Memory B cell (primary cell): ENCODE results near the gene DKC1.
"Not testable (repeated sequence)": the region's sequence is repeated elsewhere in the genome, so short reads cannot be mapped to it uniquely, and the experiment has no call there.

ENCODE experiments used
- ATAC-seq: fragments of 150-1000 bp; cut with Tn5 transposase; 2 replicates; pipeline ENCODE4 v1.10.0; 2021; ENCODE audit warnings: low read depth, mild to moderate bottlenecking, moderate library complexity
- DNase-seq, 2 donors: peaks; one replicate each; pipeline ENCODE4 v3.0.0; 2022; ENCODE audit warnings: low spot score in 2 of 2
- H3K27ac Mint-ChIP-seq: one replicate; pipeline ENCODE4 v1.8.0; 2022; ENCODE audit warnings: mild to moderate bottlenecking, moderate library complexity, mixed read lengths
- H3K27me3 Mint-ChIP-seq: one replicate; pipeline ENCODE4 v1.8.0; 2022; ENCODE audit warnings: mixed read lengths
- H3K36me3 Mint-ChIP-seq: one replicate; pipeline ENCODE4 v1.8.0; 2022; ENCODE audit warnings: mild to moderate bottlenecking, mixed read lengths
- H3K4me1 Mint-ChIP-seq: one replicate; pipeline ENCODE4 v1.8.0; 2022; ENCODE audit warnings: mixed read lengths
- H3K4me3 Mint-ChIP-seq: one replicate; pipeline ENCODE4 v1.8.0; 2022; ENCODE audit warnings: mild to moderate bottlenecking, moderate library complexity, mixed read lengths
- H3K9me3 Mint-ChIP-seq: one replicate; pipeline ENCODE4 v1.8.0; 2022; ENCODE audit warnings: mixed read lengths

DKC1 gene

GRCh38 chrX:154812341-154813101, 49.9 kb downstream of the DKC1 start:
- Mint-ChIP-seq H3K27me3 (no peaks in the 10 kb centered on the region), H3K36me3 (no peaks in the 10 kb centered on the region), H3K27ac (no peak overlapping the region), H3K4me1 (no peaks in the 10 kb centered on the region), H3K4me3 (no peak overlapping the region), H3K9me3 (no peaks in the 10 kb centered on the region)
- ATAC-seq (no peak), DNase-seq (no peak)

- ATAC-seq (no peak), DNase-seq (no peak)
- no peaks in the 10 kb centered on the region for H3K9me3 Mint-ChIP-seq
- no peak overlapping the region for H3K4me3 Mint-ChIP-seq
- peaks cover 1% of the 10 kb centered on the region for H3K4me1 Mint-ChIP-seq
- no peaks in the 10 kb centered on the region for H3K36me3 Mint-ChIP-seq
- no peak overlapping the region for H3K27ac Mint-ChIP-seq
- no peaks in the 10 kb centered on the region for H3K27me3 Mint-ChIP-seq
Measured at GRCh38 chrX:154813801-154814200, 51.1 kb downstream of the DKC1 start.

DNA sequence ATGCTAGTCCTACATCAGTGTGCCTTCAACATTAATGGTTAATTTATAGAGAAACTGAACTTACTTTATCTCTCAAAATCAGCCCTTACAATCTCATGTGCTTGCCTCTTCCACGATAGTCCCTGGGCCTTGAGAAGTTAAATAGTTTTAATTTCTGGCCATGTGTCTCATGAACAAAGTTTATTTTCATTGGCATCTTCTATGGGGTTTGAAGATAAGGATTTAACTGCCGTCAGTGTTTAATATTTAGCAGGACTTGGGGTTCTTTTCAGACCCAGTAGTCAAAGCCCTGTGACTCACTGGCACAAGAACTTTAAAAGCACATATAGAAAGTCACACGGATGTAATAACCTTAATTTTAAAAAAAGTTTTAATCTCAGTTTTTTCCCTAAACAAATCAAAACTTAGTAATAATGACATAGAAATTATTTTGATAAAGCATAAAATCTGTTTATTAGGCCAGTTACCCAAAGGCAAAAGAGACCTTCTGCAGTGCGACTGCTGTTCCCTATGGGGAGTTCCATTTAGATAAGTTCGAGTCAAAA, 52.7 kb downstream of the DKC1 start:
- no peaks in the 10 kb centered on the region for H3K36me3 Mint-ChIP-seq
- no peak overlapping the region for H3K27ac Mint-ChIP-seq
- peaks cover 7% of the 10 kb centered on the region for H3K4me1 Mint-ChIP-seq
- H3K4me3 Mint-ChIP-seq = no peak overlapping the region
- DNase-seq (no peak), ATAC-seq (no peak)
- no peaks in the 10 kb centered on the region for H3K27me3 Mint-ChIP-seq
- H3K9me3 Mint-ChIP-seq = no peaks in the 10 kb centered on the region

DNA sequence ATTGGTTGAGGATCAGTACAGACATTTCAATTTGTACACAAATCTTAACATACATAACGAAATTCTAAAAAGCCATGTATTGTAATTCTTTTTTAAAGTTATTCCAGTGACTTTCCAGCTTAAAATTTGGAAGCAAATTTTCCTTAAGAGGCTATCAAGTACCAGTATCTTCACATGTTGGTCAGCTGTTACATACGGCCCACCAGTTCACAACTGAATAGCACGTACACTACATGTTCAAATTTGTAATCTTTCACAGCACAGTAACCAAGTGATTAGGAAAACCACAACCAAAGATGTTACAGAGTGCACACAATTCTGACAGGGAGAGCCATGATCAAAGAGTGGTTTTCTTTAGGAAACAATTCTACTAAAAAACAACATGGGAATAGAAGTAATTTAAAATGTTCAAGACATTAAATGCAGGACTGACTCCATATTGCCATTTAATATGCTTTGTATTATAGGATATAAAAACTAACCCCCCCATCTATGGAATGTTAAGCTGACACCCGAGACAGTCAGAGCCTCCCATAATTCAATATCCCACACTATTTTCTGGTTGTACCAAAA, 53.7 kb downstream of the DKC1 start:
- H3K4me1 Mint-ChIP-seq, DNase-seq, H3K4me3 Mint-ChIP-seq, H3K9me3 Mint-ChIP-seq, H3K36me3 Mint-ChIP-seq, H3K27me3 Mint-ChIP-seq, H3K27ac Mint-ChIP-seq, ATAC-seq: not testable (repeated sequence)

DNA sequence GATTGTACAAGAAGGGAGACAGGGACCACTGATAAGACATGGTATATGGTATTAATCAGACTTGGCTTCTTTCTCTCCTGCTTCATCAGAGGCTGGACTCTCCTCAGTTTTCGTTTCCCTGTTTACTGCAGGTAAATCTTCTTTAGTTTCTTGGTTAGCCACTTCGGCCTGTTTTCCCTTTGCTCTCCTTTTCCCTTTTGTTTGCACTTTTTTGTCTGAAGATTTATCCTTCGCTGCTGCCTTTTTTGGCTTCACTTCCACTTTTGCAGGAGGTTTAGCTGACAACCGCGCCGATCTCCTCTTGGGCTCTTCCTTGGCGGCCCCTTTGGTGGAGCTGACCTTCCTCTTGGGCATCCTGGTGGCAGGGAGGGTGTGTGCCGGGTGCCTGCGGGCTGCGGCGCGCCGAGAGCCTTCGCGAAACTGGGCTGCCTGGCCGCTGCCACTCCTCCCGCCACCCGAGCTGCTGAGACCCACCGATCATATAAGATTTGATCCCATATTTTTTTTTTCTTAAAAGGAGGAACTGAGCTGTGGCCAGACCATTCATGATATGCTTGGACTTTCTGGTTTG, 54.5 kb downstream of the DKC1 start:
- not testable (repeated sequence) for H3K9me3 Mint-ChIP-seq

GRCh38 chrX:154818916-154819770, 56.5 kb downstream of the DKC1 start:
- Mint-ChIP-seq H3K27ac (peak overlapping the region; percentile 76), H3K27me3 (no peaks in the 10 kb centered on the region), H3K9me3 (no peaks in the 10 kb centered on the region), H3K36me3 (no peaks in the 10 kb centered on the region), H3K4me1 (peaks cover 9% of the 10 kb centered on the region), H3K4me3 (peak overlapping the region; percentile 74)
- ATAC-seq (peak; percentile 49), DNase-seq (no peak)

More for the DNA sequence above, 54.5 kb downstream of the DKC1 start:
- DNase-seq, ATAC-seq, H3K4me3 Mint-ChIP-seq, H3K36me3 Mint-ChIP-seq, H3K27ac Mint-ChIP-seq, H3K27me3 Mint-ChIP-seq, H3K4me1 Mint-ChIP-seq: not testable (repeated sequence)

DNA sequence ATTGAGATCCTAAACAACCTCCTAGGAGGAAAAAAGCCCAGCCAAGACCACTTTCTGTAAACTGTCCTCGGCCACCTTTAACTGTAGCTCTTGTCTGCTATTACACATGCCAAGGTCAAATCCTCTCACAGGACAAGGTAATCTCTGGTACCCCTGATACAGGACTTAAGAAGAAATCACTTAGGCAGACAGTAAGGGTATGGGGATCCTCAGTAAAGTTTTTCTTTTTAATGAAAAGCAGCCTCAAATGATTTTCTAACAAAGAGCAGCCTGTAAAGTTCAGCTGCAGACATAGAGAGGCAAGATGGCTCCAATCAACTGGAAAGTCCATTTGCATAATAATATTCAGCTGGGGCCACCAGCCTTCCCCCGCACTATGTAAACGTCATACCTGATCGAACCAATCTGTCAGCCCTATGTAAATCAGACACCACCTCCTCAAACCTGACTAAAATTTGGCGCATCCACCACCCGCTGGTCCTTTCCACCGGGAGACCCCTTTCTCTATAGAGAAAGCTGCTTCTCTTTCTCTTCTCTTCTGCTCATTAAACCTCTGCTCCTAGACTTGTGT, 57.2 kb downstream of the DKC1 start:
- ATAC-seq (peak; percentile 99), DNase-seq (peak; percentile 24)
- Mint-ChIP-seq H3K27ac (peak overlapping the region; percentile 76), H3K4me3 (peak overlapping the region; percentile 74), H3K9me3 (no peaks in the 10 kb centered on the region), H3K4me1 (peaks cover 9% of the 10 kb centered on the region), H3K27me3 (no peaks in the 10 kb centered on the region), H3K36me3 (no peaks in the 10 kb centered on the region)

DNA sequence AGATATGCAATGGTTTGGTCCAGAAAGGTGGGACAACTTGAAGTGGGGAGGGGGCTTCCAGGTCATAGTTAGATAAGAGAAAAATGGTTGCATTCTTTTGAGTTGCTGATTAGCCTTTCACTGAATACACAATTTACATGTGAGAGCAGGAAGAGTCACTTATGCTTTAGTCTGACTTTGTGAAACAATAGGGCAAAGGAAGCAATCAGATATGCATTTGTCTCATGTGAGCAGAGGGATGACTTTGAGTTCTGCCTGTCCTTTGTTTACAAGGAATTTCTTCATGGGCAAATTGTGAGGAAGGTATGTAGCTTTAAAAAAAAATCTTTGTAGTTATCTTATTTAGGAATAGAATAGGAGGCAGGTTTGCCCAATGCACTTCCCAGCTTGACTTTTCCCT, 58.9 kb downstream of the DKC1 start:
- Mint-ChIP-seq H3K36me3 (no peaks in the 10 kb centered on the region), H3K27ac (no peak overlapping the region), H3K9me3 (no peaks in the 10 kb centered on the region), H3K4me3 (no peak overlapping the region), H3K4me1 (peaks cover 9% of the 10 kb centered on the region), H3K27me3 (no peaks in the 10 kb centered on the region)
- DNase-seq (no peak), ATAC-seq (no peak)

DNA sequence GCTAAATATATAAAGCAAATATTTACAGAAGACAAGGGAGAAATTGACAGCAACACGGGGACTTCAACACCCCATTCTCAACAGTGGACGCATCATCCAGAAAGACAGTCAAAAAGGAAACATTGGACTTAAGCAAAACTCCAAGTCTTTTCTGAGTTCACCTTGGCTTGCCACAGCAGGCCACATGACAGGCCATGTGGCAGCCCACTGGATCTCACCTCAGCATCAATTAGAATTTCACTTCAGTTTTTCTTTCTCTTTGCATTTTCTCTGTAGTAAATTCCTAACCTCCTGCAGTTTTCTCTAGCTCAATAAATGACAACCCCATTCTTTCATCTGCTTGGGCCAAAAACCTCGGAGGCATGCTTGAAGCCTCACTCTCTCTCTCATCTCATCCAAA, 59.4 kb downstream of the DKC1 start:
- no peak overlapping the region for H3K4me3 Mint-ChIP-seq

DNA sequence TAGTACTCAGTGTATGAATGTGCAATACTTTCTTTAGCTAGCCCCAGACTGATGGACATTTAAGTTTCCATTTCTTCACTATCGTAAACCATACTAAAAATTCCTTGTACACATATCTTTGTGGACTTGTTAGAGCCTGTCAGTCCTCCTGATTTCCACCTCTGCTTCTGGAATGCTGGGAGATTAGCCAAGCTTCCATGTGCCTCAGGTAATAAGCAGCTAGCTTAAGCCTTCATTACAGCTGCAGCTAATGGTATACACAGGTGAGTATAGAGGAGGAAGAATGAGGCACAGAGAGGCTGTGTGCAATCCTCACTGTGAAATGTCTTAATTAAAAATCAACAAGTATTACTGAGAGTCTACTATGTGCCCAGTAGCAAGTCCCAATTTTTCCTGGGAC, 62.0 kb downstream of the DKC1 start:
- peaks cover 21% of the 10 kb centered on the region for H3K4me1 Mint-ChIP-seq
- ATAC-seq = no peak
- no peak overlapping the region for H3K4me3 Mint-ChIP-seq
- H3K9me3 Mint-ChIP-seq = no peaks in the 10 kb centered on the region
- H3K27ac Mint-ChIP-seq = no peak overlapping the region
- no peaks in the 10 kb centered on the region for H3K27me3 Mint-ChIP-seq
- no peak for DNase-seq
- H3K36me3 Mint-ChIP-seq = no peaks in the 10 kb centered on the region

More for the DNA sequence above, 59.4 kb downstream of the DKC1 start:
- ATAC-seq = no peak
- Mint-ChIP-seq H3K9me3 (no peaks in the 10 kb centered on the region), H3K27ac (peak overlapping the region; percentile 20), H3K36me3 (no peaks in the 10 kb centered on the region), H3K4me1 (peaks cover 9% of the 10 kb centered on the region), H3K27me3 (no peaks in the 10 kb centered on the region)
- DNase-seq = no peak

DNA sequence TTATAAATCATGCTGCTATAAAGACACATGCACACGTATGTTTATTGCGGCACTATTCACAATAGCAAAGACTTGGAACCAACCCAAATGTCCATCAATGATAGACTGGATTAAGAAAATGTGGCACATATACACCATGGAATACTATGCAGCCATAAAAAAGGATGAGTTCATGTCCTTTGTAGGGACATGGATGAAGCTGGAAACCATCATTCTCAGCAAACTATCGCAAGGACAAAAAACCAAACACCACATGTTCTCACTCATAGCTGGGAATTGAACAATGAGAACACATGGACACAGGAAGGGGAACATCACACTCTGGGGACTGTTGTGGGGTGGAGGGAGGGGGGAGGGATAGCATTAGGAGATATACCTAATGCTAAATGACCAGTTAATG, 62.9 kb downstream of the DKC1 start:
- not testable (repeated sequence) for H3K27me3 Mint-ChIP-seq, DNase-seq, H3K36me3 Mint-ChIP-seq, H3K9me3 Mint-ChIP-seq, H3K27ac Mint-ChIP-seq, H3K4me3 Mint-ChIP-seq, ATAC-seq
- H3K4me1 Mint-ChIP-seq = peaks cover 25% of the 10 kb centered on the region
